HG03139 (cell line): ENCODE results near the gene IL2RA.
"Not testable (repeated sequence)": the region's sequence is repeated elsewhere in the genome, so short reads cannot be mapped to it uniquely, and the experiment has no call there.

Experiments
- ATAC-seq: cut with Tn5 transposase; IDR thresholded peaks from one replicate; pipeline ENCODE4 v1.9.1; 2021; ENCODE audit not compliant: unreplicated experiment

The IL2RA gene

DNA sequence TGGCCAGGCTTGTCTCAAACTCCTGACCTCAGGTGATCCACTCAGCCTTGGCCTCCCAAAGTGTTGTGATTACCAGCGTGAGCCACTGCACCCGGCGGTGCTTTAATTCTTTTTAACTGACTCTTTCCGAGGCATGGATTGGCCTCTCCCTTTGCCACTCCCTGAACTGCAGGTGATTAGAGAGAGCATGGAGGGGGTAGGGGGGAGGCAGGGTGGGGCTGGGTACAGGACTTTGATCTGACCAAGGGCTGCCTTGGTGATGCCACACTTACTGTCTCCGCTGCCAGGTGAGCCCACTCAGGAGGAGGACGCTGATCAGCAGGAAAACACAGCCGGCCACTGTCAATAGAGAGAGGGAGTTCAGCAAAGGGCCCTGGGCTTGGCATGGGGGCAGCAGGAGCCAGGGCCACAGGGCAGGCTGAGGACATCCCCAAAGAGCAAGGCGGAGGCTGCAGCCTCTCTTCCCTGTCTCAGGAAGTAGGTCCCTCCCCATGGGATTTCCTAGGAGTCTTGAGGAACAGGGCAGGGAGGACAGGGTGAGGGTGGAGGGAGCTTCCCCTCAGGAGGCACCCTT is 44.3 kb downstream of the IL2RA start:
- no peak for ATAC-seq

DNA sequence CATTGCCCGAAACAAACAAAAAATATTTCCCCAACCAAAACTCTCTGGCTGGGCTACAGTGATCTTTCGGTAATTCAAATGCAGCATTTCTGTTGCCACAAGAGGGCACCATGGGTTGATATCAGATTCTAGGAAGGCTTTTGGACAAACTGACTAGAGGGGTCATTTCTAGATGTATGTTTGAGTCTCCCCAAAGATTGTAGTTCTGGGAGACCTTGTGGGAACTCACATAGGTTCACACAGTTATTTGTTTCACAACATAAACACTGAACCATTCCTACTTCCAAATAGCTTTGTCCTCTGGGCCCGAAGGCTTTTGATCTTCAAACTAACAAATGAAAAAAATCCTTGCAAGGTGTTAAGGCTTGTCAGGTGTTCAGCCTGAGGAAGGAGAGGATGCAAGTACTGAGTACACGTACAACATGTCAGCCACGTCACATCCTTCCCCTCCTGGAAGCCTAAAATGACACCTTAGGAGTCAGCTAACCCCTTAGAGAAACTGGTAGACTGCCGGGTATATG is 47.9 kb downstream of the IL2RA start:
- ATAC-seq = no peak

- no peak for ATAC-seq
Measured at GRCh38 chr10:6013413-6014192, 48.6 kb downstream of the IL2RA start.

- no peak for ATAC-seq
Measured at GRCh38 chr10:6012121-6012905, 49.9 kb downstream of the IL2RA start.

DNA sequence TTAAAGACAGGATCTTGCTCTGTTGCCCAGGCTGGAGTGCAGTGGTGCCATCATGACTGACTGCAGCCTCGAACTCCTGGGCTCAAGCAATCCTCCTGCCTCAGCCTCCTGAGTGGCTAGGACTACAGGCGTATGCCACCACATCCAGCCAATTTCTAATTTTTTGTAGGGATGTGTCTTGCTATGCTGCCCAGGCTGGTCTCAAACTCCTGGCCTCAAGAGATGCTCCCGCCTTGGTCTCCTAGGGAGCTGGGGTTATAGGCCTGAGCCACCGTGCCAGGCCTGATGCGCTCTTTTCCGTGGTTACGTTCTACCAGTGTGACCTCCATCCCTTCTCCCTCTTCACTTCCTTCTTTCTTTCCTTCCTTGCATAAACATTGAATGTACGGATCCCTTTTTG is 50.6 kb downstream of the IL2RA start:
- no peak for ATAC-seq

- ATAC-seq = no peak
Measured at GRCh38 chr10:6010569-6010968, 51.6 kb downstream of the IL2RA start.

DNA sequence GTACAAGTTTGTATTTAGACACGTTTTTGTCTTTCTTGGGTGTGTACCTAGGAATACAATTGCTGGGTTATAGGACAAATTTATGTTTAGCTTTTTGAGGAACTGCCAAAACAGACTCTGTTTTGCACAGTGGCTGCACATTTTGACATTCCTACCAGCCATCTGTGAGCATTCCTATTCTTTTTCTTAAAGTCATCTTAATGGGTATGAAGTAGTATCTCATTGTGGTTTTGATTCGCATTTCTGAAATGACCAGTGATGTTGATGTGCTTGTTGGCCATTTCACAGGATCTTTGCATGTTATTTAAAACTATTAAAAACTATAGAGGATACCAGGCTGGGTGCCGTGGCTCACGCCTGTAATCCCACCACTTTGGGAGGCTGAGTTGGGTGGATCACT is 52.2 kb downstream of the IL2RA start:
- no peak for ATAC-seq

DNA sequence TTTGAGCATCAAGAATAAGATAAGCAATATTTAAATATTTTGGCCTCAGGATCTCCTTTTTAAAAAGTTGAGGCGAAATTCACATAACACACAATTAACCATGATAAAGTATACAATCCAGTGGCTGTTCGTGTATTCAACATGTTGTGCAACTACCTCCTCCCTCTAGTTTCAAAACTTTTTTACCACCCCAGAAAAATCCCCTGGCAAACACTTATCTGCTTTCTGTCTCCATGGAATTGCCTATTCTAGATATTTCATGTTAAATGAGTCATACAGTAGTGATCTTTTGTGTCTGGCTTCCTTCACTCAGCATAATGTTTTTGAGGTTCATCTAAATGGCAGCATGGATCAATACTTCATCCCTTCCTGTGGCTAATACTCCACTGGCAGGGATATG is 53.0 kb downstream of the IL2RA start:
- no peak for ATAC-seq

GRCh38 chr10:6008497-6009142 is 53.5 kb downstream of the IL2RA start:
- ATAC-seq = no peak

DNA sequence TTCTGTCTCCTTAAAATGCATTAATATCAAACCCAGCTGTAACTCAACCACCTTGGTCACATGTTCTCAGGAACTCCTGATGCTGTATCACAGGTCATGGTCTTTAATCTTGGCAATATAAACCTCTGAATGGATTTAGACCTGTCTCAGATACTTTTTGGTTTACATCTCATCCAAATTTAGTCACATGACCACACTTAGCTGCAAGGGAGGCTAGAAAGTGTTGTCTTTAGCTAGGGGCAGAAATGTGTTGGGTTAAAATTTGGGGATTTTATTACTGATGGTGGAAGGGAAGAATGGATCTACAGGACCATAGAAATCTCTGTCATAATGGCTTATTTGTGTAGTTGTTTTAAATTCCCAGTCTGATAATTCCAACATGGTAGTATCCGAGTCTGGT is 55.2 kb downstream of the IL2RA start:
- no peak for ATAC-seq

- ATAC-seq = no peak
Measured at GRCh38 chr10:6006546-6006945, 55.6 kb downstream of the IL2RA start.

DNA sequence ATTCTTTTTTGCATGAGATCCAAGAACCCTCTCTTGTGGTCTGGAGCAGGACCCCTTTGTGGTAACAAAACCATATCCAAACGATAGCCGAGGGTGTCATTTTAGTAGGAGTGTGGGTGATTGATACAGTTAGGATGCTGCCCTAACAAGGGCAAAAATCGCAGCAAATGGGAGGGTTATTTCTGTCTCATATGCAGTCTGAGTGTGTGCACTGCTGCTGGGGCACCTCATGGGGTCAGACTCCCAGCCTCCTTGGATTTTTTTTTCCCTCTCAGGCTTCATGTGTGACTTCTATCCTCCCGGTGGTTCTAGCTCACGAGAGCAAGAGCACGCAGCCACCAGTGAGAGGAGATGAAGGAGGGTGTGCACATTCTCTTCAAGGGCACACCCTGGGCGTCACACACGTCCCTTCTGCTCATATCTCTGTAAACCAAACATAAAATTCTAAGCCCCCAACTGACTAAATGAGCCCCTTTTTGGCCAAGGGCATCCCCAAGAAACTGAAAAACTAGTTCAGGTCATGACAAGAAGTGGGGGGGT is 56.2 kb downstream of the IL2RA start:
- ATAC-seq = no peak

DNA sequence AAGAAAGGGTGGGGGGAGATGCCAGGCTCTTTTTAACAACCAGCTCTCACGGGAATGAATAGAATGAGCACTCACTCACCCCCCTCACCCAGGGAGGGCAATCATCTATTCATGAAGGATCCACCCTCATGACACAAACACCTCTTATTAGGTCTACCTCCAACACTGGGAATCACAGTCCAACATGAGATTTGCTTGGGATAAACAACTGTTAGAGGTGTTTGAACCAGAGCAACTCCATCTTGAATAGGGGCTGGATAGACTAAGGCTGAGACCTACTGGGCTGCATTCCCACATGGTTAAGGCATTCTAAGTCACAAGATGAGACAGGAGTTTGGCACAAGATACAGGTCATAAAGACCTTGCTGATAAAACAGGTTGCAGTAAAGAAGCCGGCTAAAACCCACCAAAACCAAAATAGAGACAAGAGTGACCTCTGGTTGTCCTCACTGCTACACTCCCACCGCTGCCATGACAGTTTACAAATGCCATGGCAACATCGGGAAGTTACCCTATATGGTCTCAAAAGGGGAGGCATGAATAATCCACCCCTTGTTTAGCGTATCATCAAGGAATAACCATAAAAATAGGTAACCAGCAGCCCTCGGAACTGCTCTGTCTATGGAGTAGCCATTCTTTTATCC is 56.9 kb downstream of the IL2RA start:
- ATAC-seq = not testable (repeated sequence)

GRCh38 chr10:6002809-6003510 is 59.2 kb downstream of the IL2RA start:
- no peak for ATAC-seq

DNA sequence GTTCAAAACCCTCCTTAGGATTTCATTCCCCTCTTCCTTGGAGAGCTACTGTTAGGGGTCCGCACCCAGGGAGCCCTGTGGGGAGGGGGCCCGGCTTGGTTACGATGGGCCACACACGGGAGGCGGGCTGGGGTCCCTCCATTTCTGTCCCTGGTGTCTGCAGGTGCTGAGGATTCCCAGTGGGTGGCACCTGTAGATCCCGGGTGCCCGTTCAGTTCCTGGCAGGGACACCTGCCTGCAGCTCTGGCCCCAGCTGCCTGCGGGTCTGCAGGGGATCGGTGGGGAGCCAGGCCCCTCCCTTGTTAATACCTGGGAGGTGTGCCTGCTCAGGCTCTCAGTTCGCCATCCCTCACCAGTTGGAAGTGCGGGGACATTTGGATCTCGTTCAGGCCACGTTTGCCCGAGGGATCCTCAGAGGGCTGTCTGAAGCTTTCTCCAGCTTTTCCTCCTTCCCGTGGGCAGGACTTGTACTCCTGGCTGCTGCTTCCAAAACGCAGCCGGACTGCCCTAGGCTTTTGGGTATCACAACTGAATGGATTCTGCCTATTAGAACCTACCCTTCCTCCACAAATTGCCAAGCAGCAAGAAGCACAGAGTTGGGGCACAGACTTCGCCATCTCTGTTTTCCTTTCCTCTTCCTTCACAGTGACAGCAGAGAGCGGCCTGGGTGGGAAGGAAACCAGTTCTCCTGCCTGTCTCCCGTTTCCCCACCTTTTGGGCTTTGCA is 62.6 kb downstream of the IL2RA start:
- no peak for ATAC-seq

DNA sequence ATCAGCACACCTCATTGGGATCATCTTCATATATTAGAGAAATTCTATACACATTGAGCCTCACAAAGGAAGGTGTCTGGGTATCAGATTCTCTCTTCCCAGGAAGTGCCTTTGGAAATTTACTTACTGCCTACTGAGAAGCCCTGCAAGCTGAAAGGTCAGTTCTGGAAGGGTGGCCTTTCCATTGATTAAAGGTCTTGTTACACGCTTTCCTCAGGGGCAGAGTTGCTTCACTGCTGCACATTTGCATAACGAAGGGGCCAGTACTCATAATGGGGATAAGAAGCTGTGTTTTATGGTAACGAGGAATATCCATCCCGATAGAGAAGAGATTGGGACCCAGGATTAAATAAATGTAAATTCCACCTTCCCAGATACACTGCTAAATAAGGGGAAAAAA is 65.5 kb downstream of the IL2RA start:
- ATAC-seq = no peak

GRCh38 chr10:5992398-5992797 is 69.8 kb downstream of the IL2RA start:
- no peak for ATAC-seq

DNA sequence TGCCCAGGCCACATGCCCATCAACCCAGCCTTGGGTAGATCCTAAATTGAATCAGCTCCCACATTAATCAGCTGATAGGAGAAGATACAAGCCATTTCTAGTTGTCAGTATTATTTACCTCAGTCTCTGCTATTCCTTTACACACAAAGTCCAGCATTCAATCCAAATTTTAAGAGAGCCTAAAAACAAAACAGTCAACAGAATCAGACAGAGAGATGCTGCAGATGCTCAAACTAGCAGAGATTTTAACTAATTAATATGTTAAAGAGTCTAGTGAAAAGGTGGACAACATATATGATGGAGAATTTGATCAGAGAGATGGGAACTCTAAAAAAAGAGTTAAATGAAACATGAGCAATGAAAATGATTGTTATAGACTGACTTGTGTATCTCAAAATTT is 70.5 kb downstream of the IL2RA start:
- ATAC-seq = no peak

DNA sequence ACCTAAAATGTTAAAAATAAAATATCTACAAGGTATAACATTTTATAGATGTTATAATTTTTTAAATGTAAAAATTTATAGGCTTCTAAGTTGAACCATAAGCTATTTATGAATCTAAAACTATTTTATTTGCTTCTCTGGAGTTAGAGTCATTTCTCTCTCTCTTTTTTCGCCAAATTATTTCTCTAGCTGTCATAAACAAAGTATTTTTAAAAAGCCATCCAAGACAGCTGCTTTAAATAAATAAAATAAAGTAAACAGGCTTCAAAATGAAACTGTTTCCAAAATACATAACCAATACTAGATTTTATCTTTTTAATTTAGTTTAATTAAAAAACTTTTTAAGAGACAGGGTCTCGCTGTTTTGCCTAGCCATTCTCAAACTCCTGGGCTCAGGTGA is 72.4 kb downstream of the IL2RA start:
- ATAC-seq = no peak
